Activated CD4-positive, CD25-positive, alpha-beta regulatory T cell treated with anti-CD3 and anti-CD28 coated beads, Interleukin-2, amount 50 U/mL, for 72 hours (primary cell): ENCODE measurements around the gene FKBP1B.
A peak's percentile ranks its signal among the peaks of the same experiment; 100 is the strongest.
"Not testable (repeated sequence)": the region's sequence is repeated elsewhere in the genome, so short reads cannot be mapped to it uniquely, and the experiment has no call there.

Experiments
- DNase-seq: peaks from one replicate; pipeline ENCODE4 v3.0.0; 2021

Gene FKBP1B

DNA sequence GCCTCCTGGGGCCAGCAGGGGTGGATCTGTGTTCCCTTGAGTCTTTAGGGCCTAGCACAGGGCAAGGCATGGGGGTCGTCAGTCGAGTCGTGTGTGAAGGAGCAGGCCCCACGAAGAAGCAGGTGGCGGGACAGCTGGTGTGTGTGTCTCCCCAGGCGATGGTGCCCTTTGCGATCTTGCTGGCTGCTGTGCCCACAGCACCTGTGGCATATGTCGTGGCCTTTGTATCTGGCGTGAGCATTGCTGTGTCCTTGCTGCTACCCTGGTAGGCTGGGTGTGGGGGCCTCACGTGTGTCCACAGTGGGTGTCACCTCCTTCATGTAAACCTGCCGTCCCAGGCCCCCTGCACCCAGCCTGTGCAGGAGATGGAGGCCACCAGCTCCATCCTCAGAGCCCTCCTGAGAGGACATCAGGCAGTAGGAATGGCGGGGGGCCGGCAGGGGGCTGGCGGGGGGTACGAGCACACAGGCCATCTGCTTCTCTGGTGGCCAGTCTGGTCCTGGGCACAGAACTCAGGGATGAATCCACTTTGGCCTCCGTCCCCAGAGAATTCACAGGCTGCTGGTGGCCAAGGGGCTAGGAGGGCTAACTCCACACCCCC, 26.5 kb upstream of the FKBP1B start:
- no peak for DNase-seq

- DNase-seq, result no peak
Observed at GRCh38 chr2:24024018-24024417, 25.5 kb upstream of the FKBP1B start.

- no peak for DNase-seq
Observed at GRCh38 chr2:24024996-24025663, 24.4 kb upstream of the FKBP1B start.

- DNase-seq, result no peak
Observed at GRCh38 chr2:24026233-24026632, 23.3 kb upstream of the FKBP1B start.

GRCh38 chr2:24038786-24039499, 10.6 kb upstream of the FKBP1B start:
- peak; percentile 6 for DNase-seq

- DNase-seq, result no peak
Observed at GRCh38 chr2:24040511-24040910, 9.0 kb upstream of the FKBP1B start.

DNA sequence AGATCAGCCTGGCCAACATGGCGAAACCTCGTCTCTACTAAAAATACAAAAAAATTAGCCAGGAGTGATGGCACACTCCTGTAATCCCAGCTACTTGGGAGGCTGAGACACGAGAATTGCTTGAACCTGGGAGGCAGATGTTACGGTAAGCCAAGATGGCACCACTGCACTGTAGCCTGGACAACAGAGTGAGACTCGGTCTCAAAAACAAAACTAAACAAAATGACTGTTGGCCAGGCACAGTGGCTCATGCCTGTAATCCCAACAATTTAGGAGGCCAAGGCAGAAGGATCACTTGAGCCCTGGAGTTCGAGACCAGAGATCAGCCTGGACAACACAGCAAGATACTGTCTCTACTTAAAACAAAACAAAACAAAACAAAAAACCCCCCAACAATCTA, 6.4 kb upstream of the FKBP1B start:
- DNase-seq, result not testable (repeated sequence)

DNA sequence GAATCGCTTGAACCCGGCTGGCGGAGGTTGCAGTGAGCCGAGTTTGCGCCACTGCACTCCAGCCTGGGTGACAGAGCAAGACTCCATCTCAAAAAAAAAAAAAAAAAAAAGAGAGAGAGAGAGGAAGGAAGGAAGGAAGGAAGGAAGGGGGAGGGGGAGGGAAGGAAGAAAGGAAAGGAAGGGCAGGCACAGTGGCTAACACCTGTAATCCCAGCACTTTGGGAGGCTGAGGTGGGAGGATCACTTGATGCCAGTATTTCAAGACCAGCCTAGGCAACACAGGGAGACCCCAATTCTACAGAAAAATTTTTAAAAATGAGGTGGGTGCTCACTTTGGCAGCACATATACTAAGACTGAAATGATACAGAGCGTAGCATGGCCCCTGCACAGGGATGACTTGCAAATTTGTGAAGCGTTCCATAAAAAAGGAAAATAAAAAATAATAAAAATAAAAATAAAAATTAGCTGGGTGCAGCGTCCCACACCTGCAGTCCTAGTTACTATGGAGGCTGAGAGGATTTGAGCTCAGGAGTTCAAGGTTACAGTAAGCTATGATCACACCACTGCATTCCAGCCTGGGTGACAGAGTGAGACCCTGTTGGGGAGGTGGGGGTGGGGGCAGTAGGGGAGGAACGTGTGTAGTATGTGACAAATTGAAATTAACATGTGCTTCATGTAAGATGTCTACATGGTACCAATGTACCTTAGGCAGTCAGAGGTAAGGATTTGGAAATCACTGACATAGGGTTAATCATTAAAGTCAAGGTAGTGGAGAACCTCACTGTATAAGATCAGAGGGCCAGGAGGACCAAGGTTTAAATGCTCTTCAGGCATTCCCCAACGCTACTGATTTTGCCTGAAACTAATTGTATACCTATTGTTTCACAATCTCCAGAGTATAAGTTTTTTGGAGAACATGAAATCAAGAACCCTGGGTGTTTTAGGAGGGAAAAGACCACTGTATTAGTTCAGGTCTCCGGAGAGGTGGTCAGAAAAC, 3.7 kb upstream of the FKBP1B start:
- DNase-seq, result no peak

GRCh38 chr2:24046599-24046929, 3.0 kb upstream of the FKBP1B start:
- no peak for DNase-seq

GRCh38 chr2:24046930-24047702, 2.4 kb upstream of the FKBP1B start, which contains the start of gene WDCP:
Gene WDCP (minus strand): TSS chr2:24047391. CDS start chr2:24039494, 7,897 bp downstream.
- peak; percentile 84 for DNase-seq

DNA sequence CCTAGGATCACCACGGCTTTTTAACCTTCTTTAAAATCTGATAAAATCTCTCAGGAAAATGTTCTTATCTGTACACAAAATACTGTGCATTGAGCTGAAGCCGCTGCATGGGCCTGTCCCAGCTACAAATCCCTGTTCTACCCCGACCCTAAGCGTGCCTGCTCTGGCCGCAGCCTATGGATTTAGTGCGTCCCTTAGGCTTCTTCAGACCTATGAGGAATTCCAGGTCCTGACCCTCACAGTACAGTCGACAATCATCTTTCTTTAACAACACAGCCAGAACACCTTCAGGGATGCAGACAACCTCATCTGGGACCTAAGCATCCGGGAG, 1.9 kb upstream of the FKBP1B start:
- DNase-seq, result no peak

GRCh38 chr2:24048769-24049484, 614 bp upstream of the FKBP1B start:
- no peak for DNase-seq

GRCh38 chr2:24050041-24050979, 769 bp downstream of the FKBP1B start:
- DNase-seq, result no peak

GRCh38 chr2:24051833-24052232, 2.3 kb downstream of the FKBP1B start:
- DNase-seq, result no peak

DNA sequence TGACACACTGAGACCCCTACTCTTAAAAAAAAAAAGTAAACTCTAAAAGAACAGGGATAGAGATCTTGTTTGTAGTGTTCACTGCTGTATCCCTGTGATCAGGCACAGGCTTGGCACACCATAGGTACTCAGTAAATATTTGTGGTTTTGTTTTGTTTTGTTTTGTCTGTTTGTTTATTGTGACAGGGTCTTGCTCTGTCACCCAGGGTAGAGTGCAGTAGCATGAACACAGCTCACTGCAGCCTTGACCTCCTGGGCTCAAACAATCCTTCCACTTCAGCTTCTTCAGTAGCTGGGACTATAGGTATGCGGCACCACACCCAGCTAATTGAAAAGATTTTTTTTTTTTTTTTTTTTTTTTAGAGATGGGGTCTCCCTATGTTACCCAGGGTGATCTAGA, 3.4 kb downstream of the FKBP1B start:
- no peak for DNase-seq

DNA sequence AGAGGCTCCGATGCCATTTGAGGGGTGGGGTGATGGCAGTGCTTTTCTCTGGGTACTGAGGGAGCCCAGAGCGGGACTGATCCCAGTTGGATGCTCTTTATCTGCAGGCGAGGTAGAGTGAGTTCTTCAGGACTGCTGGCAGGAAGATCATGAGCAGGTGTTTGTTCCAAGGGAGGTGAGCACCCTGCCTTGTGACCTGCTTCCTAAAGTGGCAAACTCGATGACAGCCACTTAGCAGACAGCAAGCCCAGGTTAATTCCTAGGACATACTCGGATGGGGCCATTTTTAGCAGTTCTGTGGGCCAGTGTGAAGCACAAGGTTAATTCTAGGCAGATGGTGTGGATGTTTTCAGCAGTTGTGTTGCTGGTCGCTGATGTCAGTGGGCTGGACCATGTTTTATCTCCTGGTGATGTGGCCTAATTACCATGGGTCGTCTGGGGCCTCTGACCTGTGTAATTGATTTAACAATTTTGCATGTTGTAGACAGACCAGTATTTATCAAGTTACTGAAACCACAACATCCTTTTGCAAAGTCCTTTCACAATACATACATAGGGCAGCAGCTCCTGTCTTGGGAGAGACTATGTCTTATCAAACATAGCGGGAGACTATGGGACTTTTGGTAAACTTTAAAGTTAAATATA, 4.9 kb downstream of the FKBP1B start:
- no peak for DNase-seq

DNA sequence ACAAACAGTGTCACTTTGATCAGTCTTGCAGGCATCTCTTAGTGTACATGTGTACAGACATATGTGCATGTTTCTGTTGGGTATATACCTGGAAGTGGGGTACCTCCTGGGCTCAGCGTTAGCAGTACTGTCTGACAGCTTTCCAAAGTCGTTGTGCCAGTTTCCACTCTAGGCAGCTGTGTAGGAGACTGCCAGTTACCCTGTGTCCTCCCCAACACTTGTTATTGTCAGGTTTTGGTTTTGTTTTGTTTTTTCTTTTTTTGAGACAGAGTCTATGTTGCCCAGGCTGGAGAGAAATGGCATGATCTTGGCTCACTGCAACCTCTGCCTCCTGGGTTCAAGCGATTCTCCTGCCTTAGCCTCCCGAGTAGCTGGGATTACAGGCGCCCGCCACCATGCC, 6.2 kb downstream of the FKBP1B start:
- DNase-seq, result no peak

- DNase-seq, result no peak
Observed at GRCh38 chr2:24058564-24059271, 9.2 kb downstream of the FKBP1B start.

GRCh38 chr2:24065341-24065740, 15.8 kb downstream of the FKBP1B start:
- no peak for DNase-seq
